ENCODE measurements around the gene MSRB3. TPM values are rescaled to one million over a fixed set of nuclear protein-coding genes. Genes with fewer than 3 reads are reported as not detected.
"Not testable (repeated sequence)": the region's sequence is repeated elsewhere in the genome, so short reads cannot be mapped to it uniquely, and the experiment has no call there.

MSRB3 gene
- polyA plus RNA-seq, 1 donor from 2014 or later = 0.19 TPM

DNA sequence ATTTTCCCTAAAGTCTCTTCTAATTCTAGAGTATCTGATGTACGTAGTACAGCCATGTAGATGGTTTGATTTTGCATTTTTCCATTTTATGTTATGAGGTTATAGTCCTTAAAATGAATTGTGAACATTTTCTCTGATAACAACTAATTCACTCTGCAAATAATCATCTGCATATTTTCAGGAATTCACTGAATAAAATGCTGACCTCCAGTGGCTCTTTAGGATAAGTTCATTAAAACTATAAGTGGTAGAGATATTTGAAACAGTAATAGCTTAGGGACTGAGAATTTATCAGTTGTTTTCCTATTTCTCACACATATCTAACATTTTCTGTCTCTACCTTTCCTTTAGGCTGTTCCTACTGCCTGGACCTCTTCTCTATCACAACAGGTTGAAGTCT lies 4.4 kb downstream of the MSRB3 start:
- Histone ChIP-seq H3K9ac (ENCODE audit: low read length) (no peak overlapping the region), H3K27ac (ENCODE audit: low read length) (no peak overlapping the region), H3K9me3 (ENCODE audit: low read length) (no peaks in the 10 kb centered on the region), H2AFZ (ENCODE audit: low read depth, low read length) (no peak overlapping the region), H3K4me3 (ENCODE audit: low read length) (no peak overlapping the region), H4K20me1 (ENCODE audit: insufficient read depth) (no peaks in the 10 kb centered on the region), H3K9me2 (ENCODE audit: insufficient read depth, low read length) (no peaks in the 10 kb centered on the region), H3K79me2 (replicated peaks; ENCODE audit: insufficient read depth, low read length) (no peaks in the 10 kb centered on the region), H3K36me3 (ENCODE audit: insufficient read depth, low read length) (no peaks in the 10 kb centered on the region), H3K27me3 (ENCODE audit: insufficient read depth, low read depth, low read length) (peaks cover 23% of the 10 kb centered on the region), H3K4me2 (ENCODE audit: low read length) (no peak overlapping the region), H3F3A (ENCODE audit: insufficient read depth, low read length, poor library complexity, severe bottlenecking) (no peaks in the 10 kb centered on the region)
- TF ChIP-seq TAF1 (IDR thresholded peaks at IDR 0.05; ENCODE audit: low read depth) (no peak), EP300 (conservative IDR thresholded peaks at IDR 0.05; ENCODE audit: poor library complexity, severe bottlenecking) (no peak), EZH2 (IDR thresholded peaks at IDR 0.05; ENCODE audit: borderline replicate concordance, insufficient read depth, low read length, poor library complexity, severe bottlenecking) (no peak), SMC3 (conservative IDR thresholded peaks at IDR 0.05; ENCODE audit: poor library complexity) (no peak), MXI1 (conservative IDR thresholded peaks at IDR 0.05; ENCODE audit: poor library complexity, severe bottlenecking) (no peak), RAD21 (conservative IDR thresholded peaks at IDR 0.05) (no peak), POLR2AphosphoS5 (IDR thresholded peaks at IDR 0.05) (no peak)
- TF ChIP-seq, protein P1, sequence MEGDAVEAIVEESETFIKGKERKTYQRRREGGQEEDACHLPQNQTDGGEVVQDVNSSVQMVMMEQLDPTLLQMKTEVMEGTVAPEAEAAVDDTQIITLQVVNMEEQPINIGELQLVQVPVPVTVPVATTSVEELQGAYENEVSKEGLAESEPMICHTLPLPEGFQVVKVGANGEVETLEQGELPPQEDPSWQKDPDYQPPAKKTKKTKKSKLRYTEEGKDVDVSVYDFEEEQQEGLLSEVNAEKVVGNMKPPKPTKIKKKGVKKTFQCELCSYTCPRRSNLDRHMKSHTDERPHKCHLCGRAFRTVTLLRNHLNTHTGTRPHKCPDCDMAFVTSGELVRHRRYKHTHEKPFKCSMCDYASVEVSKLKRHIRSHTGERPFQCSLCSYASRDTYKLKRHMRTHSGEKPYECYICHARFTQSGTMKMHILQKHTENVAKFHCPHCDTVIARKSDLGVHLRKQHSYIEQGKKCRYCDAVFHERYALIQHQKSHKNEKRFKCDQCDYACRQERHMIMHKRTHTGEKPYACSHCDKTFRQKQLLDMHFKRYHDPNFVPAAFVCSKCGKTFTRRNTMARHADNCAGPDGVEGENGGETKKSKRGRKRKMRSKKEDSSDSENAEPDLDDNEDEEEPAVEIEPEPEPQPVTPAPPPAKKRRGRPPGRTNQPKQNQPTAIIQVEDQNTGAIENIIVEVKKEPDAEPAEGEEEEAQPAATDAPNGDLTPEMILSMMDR (IDR thresholded peaks at IDR 0.05; ENCODE audit: poor library complexity, severe bottlenecking) = no peak
- TF ChIP-seq, protein P2, sequence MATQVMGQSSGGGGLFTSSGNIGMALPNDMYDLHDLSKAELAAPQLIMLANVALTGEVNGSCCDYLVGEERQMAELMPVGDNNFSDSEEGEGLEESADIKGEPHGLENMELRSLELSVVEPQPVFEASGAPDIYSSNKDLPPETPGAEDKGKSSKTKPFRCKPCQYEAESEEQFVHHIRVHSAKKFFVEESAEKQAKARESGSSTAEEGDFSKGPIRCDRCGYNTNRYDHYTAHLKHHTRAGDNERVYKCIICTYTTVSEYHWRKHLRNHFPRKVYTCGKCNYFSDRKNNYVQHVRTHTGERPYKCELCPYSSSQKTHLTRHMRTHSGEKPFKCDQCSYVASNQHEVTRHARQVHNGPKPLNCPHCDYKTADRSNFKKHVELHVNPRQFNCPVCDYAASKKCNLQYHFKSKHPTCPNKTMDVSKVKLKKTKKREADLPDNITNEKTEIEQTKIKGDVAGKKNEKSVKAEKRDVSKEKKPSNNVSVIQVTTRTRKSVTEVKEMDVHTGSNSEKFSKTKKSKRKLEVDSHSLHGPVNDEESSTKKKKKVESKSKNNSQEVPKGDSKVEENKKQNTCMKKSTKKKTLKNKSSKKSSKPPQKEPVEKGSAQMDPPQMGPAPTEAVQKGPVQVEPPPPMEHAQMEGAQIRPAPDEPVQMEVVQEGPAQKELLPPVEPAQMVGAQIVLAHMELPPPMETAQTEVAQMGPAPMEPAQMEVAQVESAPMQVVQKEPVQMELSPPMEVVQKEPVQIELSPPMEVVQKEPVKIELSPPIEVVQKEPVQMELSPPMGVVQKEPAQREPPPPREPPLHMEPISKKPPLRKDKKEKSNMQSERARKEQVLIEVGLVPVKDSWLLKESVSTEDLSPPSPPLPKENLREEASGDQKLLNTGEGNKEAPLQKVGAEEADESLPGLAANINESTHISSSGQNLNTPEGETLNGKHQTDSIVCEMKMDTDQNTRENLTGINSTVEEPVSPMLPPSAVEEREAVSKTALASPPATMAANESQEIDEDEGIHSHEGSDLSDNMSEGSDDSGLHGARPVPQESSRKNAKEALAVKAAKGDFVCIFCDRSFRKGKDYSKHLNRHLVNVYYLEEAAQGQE (IDR thresholded peaks at IDR 0.05; ENCODE audit: borderline replicate concordance) = no peak

DNA sequence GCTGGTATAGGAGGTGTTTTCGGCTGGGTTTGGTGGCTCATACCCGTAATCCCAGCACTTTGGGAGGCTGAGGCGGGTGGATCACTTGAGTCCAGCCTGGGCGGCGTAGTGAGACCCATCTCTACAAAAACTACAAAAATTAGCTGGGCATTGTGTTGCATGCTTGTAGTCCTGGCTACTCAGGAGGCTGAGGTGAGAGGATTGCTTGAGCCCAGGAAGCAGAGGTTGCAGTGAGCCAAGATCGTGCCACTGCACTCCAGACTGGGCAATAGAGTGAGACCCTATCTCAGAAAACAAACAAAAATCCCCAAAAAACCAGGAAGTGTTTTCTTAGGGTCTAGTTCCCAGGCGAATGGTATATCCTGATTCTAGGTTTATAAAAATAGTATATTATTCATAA lies 7.0 kb downstream of the MSRB3 start:
- not testable (repeated sequence) for H4K20me1 ChIP-seq (ENCODE audit: insufficient read depth); H3K9me3 ChIP-seq (ENCODE audit: low read length); H3K27ac ChIP-seq (ENCODE audit: low read length); H3K4me3 ChIP-seq (ENCODE audit: low read length); H3K36me3 ChIP-seq (ENCODE audit: insufficient read depth, low read length); H3K79me2 ChIP-seq (replicated peaks; ENCODE audit: insufficient read depth, low read length); H3F3A ChIP-seq (ENCODE audit: insufficient read depth, low read length, poor library complexity, severe bottlenecking); H3K9ac ChIP-seq (ENCODE audit: low read length); H2AFZ ChIP-seq (ENCODE audit: low read depth, low read length); H3K4me2 ChIP-seq (ENCODE audit: low read length); H3K9me2 ChIP-seq (ENCODE audit: insufficient read depth, low read length); H3K27me3 ChIP-seq (ENCODE audit: insufficient read depth, low read depth, low read length)

DNA sequence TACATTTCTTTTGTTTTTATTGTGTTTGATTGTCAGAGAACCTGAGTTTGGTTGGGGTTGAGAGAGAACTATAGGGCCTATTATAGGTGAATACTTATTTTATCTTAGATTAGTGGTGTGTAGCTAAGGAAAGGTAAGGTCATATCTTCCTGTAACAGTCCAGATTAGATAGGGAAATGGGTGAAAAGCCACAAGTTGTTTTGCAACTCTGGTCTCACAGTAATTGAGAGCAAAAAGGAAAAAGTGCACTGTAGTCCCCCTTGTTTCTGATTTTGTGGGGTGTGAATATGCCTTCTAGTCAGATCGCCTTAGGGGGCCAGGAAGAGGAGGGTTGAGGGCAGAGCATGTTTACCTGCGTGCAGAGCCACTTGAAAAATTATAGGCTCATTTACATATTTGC lies 8.9 kb downstream of the MSRB3 start:
- Histone ChIP-seq H4K20me1 (ENCODE audit: insufficient read depth) (no peaks in the 10 kb centered on the region), H3F3A (ENCODE audit: insufficient read depth, low read length, poor library complexity, severe bottlenecking) (no peaks in the 10 kb centered on the region)
- TF ChIP-seq, protein P1 (IDR thresholded peaks at IDR 0.05; ENCODE audit: poor library complexity, severe bottlenecking) = no peak
- TF ChIP-seq MXI1 (conservative IDR thresholded peaks at IDR 0.05; ENCODE audit: poor library complexity, severe bottlenecking) = no peak
- TF ChIP-seq SMC3 (conservative IDR thresholded peaks at IDR 0.05; ENCODE audit: poor library complexity) = no peak
- no peak for TF ChIP-seq EZH2 (IDR thresholded peaks at IDR 0.05; ENCODE audit: borderline replicate concordance, insufficient read depth, low read length, poor library complexity, severe bottlenecking)
- TF ChIP-seq POLR2AphosphoS5 (IDR thresholded peaks at IDR 0.05) = no peak
- TF ChIP-seq, protein P2 (IDR thresholded peaks at IDR 0.05; ENCODE audit: borderline replicate concordance) = no peak
- no peak for TF ChIP-seq EP300 (conservative IDR thresholded peaks at IDR 0.05; ENCODE audit: poor library complexity, severe bottlenecking)
- TF ChIP-seq RAD21 (conservative IDR thresholded peaks at IDR 0.05) = no peak
- TF ChIP-seq TAF1 (IDR thresholded peaks at IDR 0.05; ENCODE audit: low read depth) = no peak

More for the DNA sequence above, 8.9 kb downstream of the MSRB3 start:
- Histone ChIP-seq H3K4me2 (ENCODE audit: low read length) (no peak overlapping the region), H3K9me3 (ENCODE audit: low read length) (no peaks in the 10 kb centered on the region), H3K9me2 (ENCODE audit: insufficient read depth, low read length) (no peaks in the 10 kb centered on the region), H3K4me3 (ENCODE audit: low read length) (no peak overlapping the region), H3K79me2 (replicated peaks; ENCODE audit: insufficient read depth, low read length) (no peaks in the 10 kb centered on the region), H2AFZ (ENCODE audit: low read depth, low read length) (no peak overlapping the region), H3K9ac (ENCODE audit: low read length) (no peak overlapping the region), H3K27ac (ENCODE audit: low read length) (no peak overlapping the region), H3K27me3 (ENCODE audit: insufficient read depth, low read depth, low read length) (no peaks in the 10 kb centered on the region), H3K36me3 (ENCODE audit: insufficient read depth, low read length) (no peaks in the 10 kb centered on the region)
